Liver (tissue), 9 donors: ENCODE results near the gene TENT4A. TPM values are rescaled to one million over a fixed set of nuclear protein-coding genes. Genes with fewer than 3 reads are reported as not detected.

ENCODE experiments used
- DNase-seq: peaks from one replicate; pipeline ENCODE4 v3.0.0-alpha.2; 2017; ENCODE audit warnings: low spot score
- H3K27ac ChIP-seq, 2 donors: one replicate each; pipeline ENCODE4 v1.7.0; 2013; ENCODE audit warnings: inconsistent platforms in 2 of 2, low read length in 2 of 2, control low read depth in 1 of 2, low read depth in 1 of 2, mild to moderate bottlenecking in 1 of 2
- H3K27me3 ChIP-seq, 4 donors: one replicate each; pipeline versions ENCODE4 v1.6.1 to v1.7.0; 2013; ENCODE audit warnings: low read length in 3 of 4, inconsistent platforms in 1 of 4, mild to moderate bottlenecking in 1 of 4, moderate library complexity in 1 of 4; ENCODE audit not compliant: control insufficient read depth in 4 of 4, insufficient read depth in 4 of 4
- H3K36me3 ChIP-seq, 4 donors: one replicate each; pipeline versions ENCODE4 v1.6.1 to v1.7.0; 2013; ENCODE audit warnings: low read length in 3 of 4, mild to moderate bottlenecking in 3 of 4, low read depth in 1 of 4, moderate library complexity in 1 of 4; ENCODE audit not compliant: control insufficient read depth in 4 of 4, insufficient read depth in 3 of 4
- H3K4me1 ChIP-seq, 4 donors: one replicate each; pipeline versions ENCODE4 v1.6.1 to v1.7.0; 2013; ENCODE audit warnings: low read length in 3 of 4, mild to moderate bottlenecking in 3 of 4, moderate library complexity in 1 of 4; ENCODE audit not compliant: control insufficient read depth in 4 of 4, insufficient read depth in 4 of 4
- H3K4me3 ChIP-seq, 3 donors: one replicate each; pipeline versions ENCODE4 v1.6.1 to v1.7.0; 2013; ENCODE audit warnings: low read length in 3 of 3, control low read depth in 1 of 3, low read depth in 1 of 3, mild to moderate bottlenecking in 1 of 3
- H3K9ac ChIP-seq, 2 donors: one replicate each; pipeline ENCODE4 v1.7.0; 2013; ENCODE audit warnings: low read length in 2 of 2, mild to moderate bottlenecking in 2 of 2, moderate library complexity in 2 of 2, control low read depth in 1 of 2, low read depth in 1 of 2
- H3K9me3 ChIP-seq, 4 donors: one replicate each; pipeline versions ENCODE4 v1.6.1 to v1.7.0; 2013; ENCODE audit warnings: low read length in 3 of 4; ENCODE audit not compliant: control insufficient read depth in 4 of 4
- CTCF ChIP-seq: fragments of 150-350 bp; IDR thresholded peaks from 2 replicates; pipeline ENCODE4 v1.5.1; 2017; ENCODE audit warnings: improper control_type of control experiment, low read depth, low read length; ENCODE audit not compliant: missing input control
- EGR1 ChIP-seq, 2 donors: IDR thresholded peaks; 2 replicates each; pipeline ENCODE4 v1.6.1; 2016 to 2018; ENCODE audit warnings: antibody characterized with exemption in 2 of 2, low read depth in 2 of 2
- FOXA1 ChIP-seq: IDR thresholded peaks from 2 replicates; pipeline ENCODE4 v1.6.1; 2016; ENCODE audit warnings: antibody characterized with exemption
- FOXA2 ChIP-seq: IDR thresholded peaks from 2 replicates; pipeline ENCODE4 v1.6.1; 2016; ENCODE audit warnings: antibody characterized with exemption
- GABPA ChIP-seq, 2 donors: IDR thresholded peaks in 1 of 2; conservative IDR thresholded peaks in 1 of 2; 2 replicates each; pipeline ENCODE4 v1.6.1; 2016; ENCODE audit warnings: antibody characterized with exemption in 2 of 2, mild to moderate bottlenecking in 1 of 2, moderate library complexity in 1 of 2
- HNF4A ChIP-seq, 2 donors: conservative IDR thresholded peaks; 2 replicates each; pipeline ENCODE4 v1.6.1; 2016; ENCODE audit warnings: antibody characterized with exemption in 2 of 2, mild to moderate bottlenecking in 2 of 2
- HNF4G ChIP-seq: IDR thresholded peaks from 2 replicates; pipeline ENCODE4 v1.6.1; 2016; ENCODE audit warnings: antibody characterized with exemption
- JUND ChIP-seq, 2 donors: IDR thresholded peaks; 2 replicates each; pipeline ENCODE4 v1.6.1; 2016; ENCODE audit warnings: antibody characterized with exemption in 2 of 2
- NR2F2 ChIP-seq: IDR thresholded peaks from 2 replicates; pipeline ENCODE4 v1.6.1; 2016; ENCODE audit warnings: antibody characterized with exemption
- RAD21 ChIP-seq, 2 donors: IDR thresholded peaks; 2 replicates each; pipeline ENCODE4 v1.6.1; 2016; ENCODE audit warnings: antibody characterized with exemption in 2 of 2, mild to moderate bottlenecking in 2 of 2
- RXRA ChIP-seq, 2 donors: IDR thresholded peaks; 2 replicates each; pipeline ENCODE4 v1.6.1; 2017 to 2018; ENCODE audit warnings: antibody characterized with exemption in 2 of 2, mild to moderate bottlenecking in 1 of 2
- SP1 ChIP-seq: IDR thresholded peaks from 2 replicates; pipeline ENCODE4 v1.6.1; 2018; ENCODE audit warnings: antibody characterized with exemption, mild to moderate bottlenecking
- TAF1 ChIP-seq: conservative IDR thresholded peaks from 2 replicates; pipeline ENCODE4 v1.6.1; 2016; ENCODE audit warnings: antibody characterized with exemption, mild to moderate bottlenecking
- ZBTB33 ChIP-seq: IDR thresholded peaks from 2 replicates; pipeline ENCODE4 v1.6.1; 2016; ENCODE audit warnings: antibody characterized with exemption
- WGBS: extraction: QIAGEN DNeasy Blood & Tissue Kit; methylation state at CpG from one replicate; pipeline ENCODE4 v1.1.7; 2013; 5-methylcytosine and 5-hydroxymethylcytosine counted together
- polyA plus RNA-seq, 2 donors: library from polyadenylated mRNA; stranded (reverse) in 1 of 2; unstranded in 1 of 2; fragments of 200-250 nt in 1 of 2; fragments of >200 nt in 1 of 2; fragmentation: Nextera tagmentation in 1 of 2; extraction: Ambion mirVana in 1 of 2; gene quantifications; one replicate each; pipeline versions ENCODE4 v1.2.1 to v1.2.3, GENCODE V29; 2013 to 2015
- total RNA-seq, 2 donors: library from RNA; depleted of rRNA; stranded (reverse); fragments of >200 nt; gene quantifications; one replicate each; pipeline ENCODE4 v1.2.3, GENCODE V29; 2014
- TF ChIP-seq, protein P1 (sequence below): IDR thresholded peaks from 2 replicates; pipeline ENCODE4 v1.6.1; 2016; ENCODE audit warnings: antibody characterized with exemption
- TF ChIP-seq, protein P2 (sequence below): IDR thresholded peaks from 2 replicates; pipeline ENCODE4 v1.6.1; 2016; ENCODE audit warnings: antibody characterized with exemption, mild to moderate bottlenecking
- TF ChIP-seq, protein P3 (sequence below): IDR thresholded peaks from 2 replicates; pipeline ENCODE4 v1.6.1; 2016; ENCODE audit warnings: antibody characterized with exemption
- donor health status: healthy.
- donor health status: healthy.
- donor health status: healthy.
- donor health status: healthy.
- donor health status: healthy.

TENT4A gene
- total and polyA plus RNA-seq, 4 donors: 3.9 to 15.1 (median 8.1) TPM

DNA sequence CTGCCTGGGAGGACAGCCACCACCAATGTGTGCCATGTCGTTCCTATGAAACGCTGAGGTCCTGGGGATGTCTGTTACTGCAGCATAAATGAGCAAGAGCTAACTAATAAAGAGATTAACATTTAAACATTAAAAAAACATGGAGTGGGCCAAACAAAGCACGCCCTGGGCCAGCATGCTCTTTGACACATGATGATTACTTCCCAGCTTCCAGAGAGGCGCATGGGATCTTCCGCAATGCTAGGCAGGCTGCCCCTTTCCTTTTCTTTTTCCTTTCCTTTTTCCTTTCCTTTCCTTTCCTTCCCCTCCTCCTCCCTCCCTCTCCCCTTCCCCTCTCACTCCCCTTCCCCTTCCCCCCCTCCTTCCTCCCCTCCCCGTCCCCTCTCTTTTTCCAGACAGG lies 10.6 kb upstream of the TENT4A start:
- Histone ChIP-seq H3K36me3 (no peaks in the 10 kb centered on the region), H3K4me1 (no peaks in the 10 kb centered on the region), H3K27ac (no peak overlapping the region), H3K9me3 (no peaks in the 10 kb centered on the region), H3K27me3 (no peaks in the 10 kb centered on the region), H3K4me3 (no peak overlapping the region), H3K9ac (no peak overlapping the region)
- DNase-seq: no peak
- WGBS: 95% methylated on average over 6 of the region's 6 CpGs
- TF ChIP-seq JUND (IDR thresholded peaks at IDR 0.05) (no peak), GABPA (IDR thresholded peaks at IDR 0.05 in 1 of 2, conservative IDR thresholded peaks at IDR 0.05 in 1 of 2) (no peak), ZBTB33 (no peak), CTCF (no peak), NR2F2 (no peak), RAD21 (IDR thresholded peaks at IDR 0.05) (no peak), HNF4G (no peak), TAF1 (no peak), SP1 (no peak), EGR1 (IDR thresholded peaks at IDR 0.05; ENCODE audit: low read depth in 2 of 2) (no peak), FOXA1 (no peak), HNF4A (conservative IDR thresholded peaks at IDR 0.05) (no peak), RXRA (IDR thresholded peaks at IDR 0.05) (no peak), FOXA2 (no peak)
- TF ChIP-seq, protein P1, sequence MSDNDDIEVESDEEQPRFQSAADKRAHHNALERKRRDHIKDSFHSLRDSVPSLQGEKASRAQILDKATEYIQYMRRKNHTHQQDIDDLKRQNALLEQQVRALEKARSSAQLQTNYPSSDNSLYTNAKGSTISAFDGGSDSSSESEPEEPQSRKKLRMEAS: no peak
- TF ChIP-seq, protein P2, sequence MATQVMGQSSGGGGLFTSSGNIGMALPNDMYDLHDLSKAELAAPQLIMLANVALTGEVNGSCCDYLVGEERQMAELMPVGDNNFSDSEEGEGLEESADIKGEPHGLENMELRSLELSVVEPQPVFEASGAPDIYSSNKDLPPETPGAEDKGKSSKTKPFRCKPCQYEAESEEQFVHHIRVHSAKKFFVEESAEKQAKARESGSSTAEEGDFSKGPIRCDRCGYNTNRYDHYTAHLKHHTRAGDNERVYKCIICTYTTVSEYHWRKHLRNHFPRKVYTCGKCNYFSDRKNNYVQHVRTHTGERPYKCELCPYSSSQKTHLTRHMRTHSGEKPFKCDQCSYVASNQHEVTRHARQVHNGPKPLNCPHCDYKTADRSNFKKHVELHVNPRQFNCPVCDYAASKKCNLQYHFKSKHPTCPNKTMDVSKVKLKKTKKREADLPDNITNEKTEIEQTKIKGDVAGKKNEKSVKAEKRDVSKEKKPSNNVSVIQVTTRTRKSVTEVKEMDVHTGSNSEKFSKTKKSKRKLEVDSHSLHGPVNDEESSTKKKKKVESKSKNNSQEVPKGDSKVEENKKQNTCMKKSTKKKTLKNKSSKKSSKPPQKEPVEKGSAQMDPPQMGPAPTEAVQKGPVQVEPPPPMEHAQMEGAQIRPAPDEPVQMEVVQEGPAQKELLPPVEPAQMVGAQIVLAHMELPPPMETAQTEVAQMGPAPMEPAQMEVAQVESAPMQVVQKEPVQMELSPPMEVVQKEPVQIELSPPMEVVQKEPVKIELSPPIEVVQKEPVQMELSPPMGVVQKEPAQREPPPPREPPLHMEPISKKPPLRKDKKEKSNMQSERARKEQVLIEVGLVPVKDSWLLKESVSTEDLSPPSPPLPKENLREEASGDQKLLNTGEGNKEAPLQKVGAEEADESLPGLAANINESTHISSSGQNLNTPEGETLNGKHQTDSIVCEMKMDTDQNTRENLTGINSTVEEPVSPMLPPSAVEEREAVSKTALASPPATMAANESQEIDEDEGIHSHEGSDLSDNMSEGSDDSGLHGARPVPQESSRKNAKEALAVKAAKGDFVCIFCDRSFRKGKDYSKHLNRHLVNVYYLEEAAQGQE: no peak

GRCh38 chr5:6703806-6704205 lies 9.4 kb upstream of the TENT4A start:
- H3K9ac ChIP-seq: no peak overlapping the region
- no peak for DNase-seq
- TF ChIP-seq RAD21 (IDR thresholded peaks at IDR 0.05) (no peak), GABPA (IDR thresholded peaks at IDR 0.05 in 1 of 2, conservative IDR thresholded peaks at IDR 0.05 in 1 of 2) (no peak), EGR1 (IDR thresholded peaks at IDR 0.05; ENCODE audit: low read depth in 2 of 2) (no peak), HNF4G (no peak), TAF1 (no peak), CTCF (no peak), JUND (IDR thresholded peaks at IDR 0.05) (no peak)
- TF ChIP-seq, protein P3, sequence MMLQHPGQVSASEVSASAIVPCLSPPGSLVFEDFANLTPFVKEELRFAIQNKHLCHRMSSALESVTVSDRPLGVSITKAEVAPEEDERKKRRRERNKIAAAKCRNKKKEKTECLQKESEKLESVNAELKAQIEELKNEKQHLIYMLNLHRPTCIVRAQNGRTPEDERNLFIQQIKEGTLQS: no peak
- TF ChIP-seq, protein P1: no peak
- H3K27ac ChIP-seq: no peak overlapping the region
- no peaks in the 10 kb centered on the region for H3K36me3 ChIP-seq
- no peaks in the 10 kb centered on the region for H3K4me1 ChIP-seq
- WGBS: 82% methylated on average over 6 of the region's 6 CpGs
- no peaks in the 10 kb centered on the region for H3K27me3 ChIP-seq
- no peaks in the 10 kb centered on the region for H3K9me3 ChIP-seq
- no peak overlapping the region for H3K4me3 ChIP-seq
